Uterus (tissue), 4 donors: ENCODE measurements around the gene DNASE1L3. TPM values are rescaled to one million over a fixed set of nuclear protein-coding genes. Genes with fewer than 3 reads are reported as not detected.

Source experiments
- DNase-seq, 2 donors: peaks; one replicate each; pipeline ENCODE4 v3.0.0-alpha.2; 2019 to 2020
- H3K27ac ChIP-seq, 2 donors: fragments of 200-600 bp; sonication (generic); 1 replicate in 1 of 2; 2 replicates in 1 of 2; pipeline ENCODE4 v1.5.1; 2016 to 2018
- H3K27me3 ChIP-seq, 2 donors: fragments of 200-600 bp; sonication (generic); one replicate each; pipeline ENCODE4 v1.5.1; 2018 to 2019; ENCODE audit warnings: control low read depth in 1 of 2
- H3K36me3 ChIP-seq, 2 donors: fragments of 200-600 bp; sonication (generic); one replicate each; pipeline ENCODE4 v1.5.1; 2019; ENCODE audit warnings: control low read depth in 1 of 2
- H3K4me1 ChIP-seq, 2 donors: fragments of 200-600 bp; sonication (generic); one replicate each; pipeline ENCODE4 v1.5.1; 2018 to 2019; ENCODE audit warnings: control low read depth in 1 of 2
- H3K4me3 ChIP-seq, 2 donors: fragments of 200-600 bp; sonication (generic); 1 replicate in 1 of 2; 2 replicates in 1 of 2; pipeline ENCODE4 v1.5.1; 2018 to 2019; ENCODE audit warnings: mild to moderate bottlenecking in 1 of 2
- H3K9me3 ChIP-seq, 2 donors: fragments of 200-600 bp; sonication (generic); one replicate each; pipeline ENCODE4 v1.5.1; 2019; ENCODE audit warnings: control low read depth in 1 of 2
- POLR2A ChIP-seq, 2 donors: fragments of 450-650 bp; IDR thresholded peaks; one replicate each; pipeline ENCODE4 v1.6.1; 2016; ENCODE audit warnings: antibody characterized with exemption in 2 of 2, mild to moderate bottlenecking in 1 of 2, moderate library complexity in 1 of 2
- intact Hi-C: fragments of 100-400 bp; cut with DNase I; formaldehyde crosslinking; loops from one replicate; pipeline ENCODE4 v1.15.1; 2023; ENCODE audit warnings: low total_unique reads
- total RNA-seq, 4 donors: library from RNA; depleted of rRNA in 3 of 4; stranded (reverse); fragments of >200 nt in 3 of 4; gene quantifications; one replicate each; pipeline versions ENCODE4 v1.1.0 to v1.2.4, GENCODE V29; 2014 to 2023
- TF ChIP-seq, protein P1 (sequence below), 4 experiments: fragments of 200-600 bp in 2 of 4; fragments of 450-650 bp in 2 of 4; sonication (generic) in 2 of 4; IDR thresholded peaks; one replicate each; pipeline ENCODE4 v1.5.1; 2016 to 2019; ENCODE audit warnings: antibody characterized with exemption in 4 of 4, mild to moderate bottlenecking in 2 of 4, moderate library complexity in 1 of 4
- donor health status: DM: yes; HTN: yes; CAD: no.

The DNASE1L3 gene
- total RNA-seq, 4 donors from 2014 or later = 0.77 to 3.2 (median 2.4) TPM

DNA sequence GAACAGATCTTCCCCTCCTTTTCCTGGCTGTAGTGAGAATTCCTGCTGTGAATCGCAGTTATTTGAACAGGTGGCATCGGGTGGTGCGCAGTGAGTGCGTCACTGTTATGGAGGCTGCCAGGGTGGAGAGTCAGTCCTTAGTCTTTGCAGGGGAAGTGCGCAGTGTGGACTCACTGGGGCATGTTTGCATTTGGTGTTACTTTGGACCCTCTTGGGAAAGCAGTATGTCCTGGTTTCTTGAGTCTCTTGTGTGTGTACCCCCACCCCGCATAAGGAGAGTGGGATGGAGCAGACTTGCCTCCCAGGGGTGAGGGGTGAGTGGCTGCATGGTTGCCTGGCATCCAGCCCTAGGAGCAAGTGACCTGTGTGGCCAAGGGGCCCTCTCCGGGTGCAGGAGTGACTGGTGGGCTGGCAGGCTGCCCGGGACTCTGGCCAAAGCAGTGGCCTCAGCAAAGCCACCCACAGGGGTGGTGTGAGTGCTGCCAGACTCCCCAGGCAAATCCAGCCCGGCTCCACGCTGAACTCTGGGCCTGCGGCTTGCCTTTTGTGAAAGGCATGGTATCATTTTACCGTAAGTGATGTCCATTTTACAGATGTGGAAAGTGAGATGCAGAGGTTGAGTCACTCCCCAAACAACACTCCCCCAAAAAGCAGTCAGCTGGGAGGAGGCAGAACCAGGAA lies 46.4 kb downstream of the DNASE1L3 start:
- peaks cover 11 to 16% of the 10 kb centered on the region in 2 donors for H3K4me1 ChIP-seq
- intact Hi-C loops = no loop called here
- H3K9me3 ChIP-seq = no peaks in the 10 kb centered on the region
- H3K27me3 ChIP-seq = no peaks in the 10 kb centered on the region
- no peaks in the 10 kb centered on the region for H3K36me3 ChIP-seq
- H3K27ac ChIP-seq = peak overlapping the region; percentile 75 to 79
- TF ChIP-seq POLR2A (IDR thresholded peaks at IDR 0.05) = no peak
- TF ChIP-seq, protein P1, sequence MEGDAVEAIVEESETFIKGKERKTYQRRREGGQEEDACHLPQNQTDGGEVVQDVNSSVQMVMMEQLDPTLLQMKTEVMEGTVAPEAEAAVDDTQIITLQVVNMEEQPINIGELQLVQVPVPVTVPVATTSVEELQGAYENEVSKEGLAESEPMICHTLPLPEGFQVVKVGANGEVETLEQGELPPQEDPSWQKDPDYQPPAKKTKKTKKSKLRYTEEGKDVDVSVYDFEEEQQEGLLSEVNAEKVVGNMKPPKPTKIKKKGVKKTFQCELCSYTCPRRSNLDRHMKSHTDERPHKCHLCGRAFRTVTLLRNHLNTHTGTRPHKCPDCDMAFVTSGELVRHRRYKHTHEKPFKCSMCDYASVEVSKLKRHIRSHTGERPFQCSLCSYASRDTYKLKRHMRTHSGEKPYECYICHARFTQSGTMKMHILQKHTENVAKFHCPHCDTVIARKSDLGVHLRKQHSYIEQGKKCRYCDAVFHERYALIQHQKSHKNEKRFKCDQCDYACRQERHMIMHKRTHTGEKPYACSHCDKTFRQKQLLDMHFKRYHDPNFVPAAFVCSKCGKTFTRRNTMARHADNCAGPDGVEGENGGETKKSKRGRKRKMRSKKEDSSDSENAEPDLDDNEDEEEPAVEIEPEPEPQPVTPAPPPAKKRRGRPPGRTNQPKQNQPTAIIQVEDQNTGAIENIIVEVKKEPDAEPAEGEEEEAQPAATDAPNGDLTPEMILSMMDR (IDR thresholded peaks at IDR 0.05) = no peak
- peak in 1 of 2 donors; percentile 48 for DNase-seq
- no peak overlapping the region for H3K4me3 ChIP-seq

- Histone ChIP-seq H3K36me3 (no peaks in the 10 kb centered on the region), H3K4me1 (peaks cover 11 to 16% of the 10 kb centered on the region in 2 donors), H3K9me3 (no peaks in the 10 kb centered on the region), H3K4me3 (no peak overlapping the region), H3K27me3 (no peaks in the 10 kb centered on the region), H3K27ac (peak overlapping the region; percentile 75 to 79)
- DNase-seq = peak; percentile 69 to 77
- TF ChIP-seq POLR2A (IDR thresholded peaks at IDR 0.05) = no peak
- TF ChIP-seq, protein P1 (IDR thresholded peaks at IDR 0.05) = no peak
- intact Hi-C loops = no loop called here
Measured at GRCh38 chr3:58163234-58163633, 47.5 kb downstream of the DNASE1L3 start.

- intact Hi-C loops = no loop called here
- Histone ChIP-seq H3K9me3 (no peaks in the 10 kb centered on the region), H3K4me3 (no peak overlapping the region), H3K36me3 (no peaks in the 10 kb centered on the region), H3K27me3 (no peaks in the 10 kb centered on the region), H3K4me1 (peaks cover 11 to 16% of the 10 kb centered on the region in 2 donors), H3K27ac (peak overlapping the region; percentile 75 to 79)
- TF ChIP-seq, protein P1 (IDR thresholded peaks at IDR 0.05) = no peak
- no peak for TF ChIP-seq POLR2A (IDR thresholded peaks at IDR 0.05)
- DNase-seq = peak; percentile 79 to 86
Measured at GRCh38 chr3:58161435-58162398, 49.1 kb downstream of the DNASE1L3 start.

DNA sequence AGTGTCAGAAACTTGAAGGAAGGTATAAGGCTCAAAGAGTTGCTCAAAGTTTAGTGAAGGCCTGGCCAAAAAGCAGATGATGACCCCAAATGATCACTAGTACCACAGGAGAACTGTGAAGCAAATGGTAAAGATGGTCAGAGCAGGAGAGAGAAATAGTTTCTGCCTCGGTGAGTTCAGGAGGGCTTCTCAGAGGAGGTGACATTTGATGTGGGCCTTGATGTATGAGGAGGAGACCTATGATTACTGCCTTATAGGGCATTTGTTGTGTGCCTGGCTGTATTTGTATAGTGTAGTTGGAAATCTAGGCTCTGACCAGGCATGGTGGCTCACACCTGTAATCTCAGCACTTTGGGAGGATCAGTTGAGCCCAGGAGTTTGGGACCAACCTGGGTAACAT lies 50.4 kb downstream of the DNASE1L3 start:
- peaks cover 11 to 16% of the 10 kb centered on the region in 2 donors for H3K4me1 ChIP-seq

More for the DNA sequence above, 50.4 kb downstream of the DNASE1L3 start:
- H3K27me3 ChIP-seq = no peaks in the 10 kb centered on the region
- intact Hi-C loops = no loop called here
- DNase-seq = no peak
- no peaks in the 10 kb centered on the region for H3K36me3 ChIP-seq
- no peak overlapping the region for H3K4me3 ChIP-seq
- H3K9me3 ChIP-seq = no peaks in the 10 kb centered on the region
- TF ChIP-seq, protein P1 (IDR thresholded peaks at IDR 0.05) = no peak
- TF ChIP-seq POLR2A (IDR thresholded peaks at IDR 0.05) = no peak
- H3K27ac ChIP-seq = peak overlapping the region; percentile 44 to 79
